Urinary bladder (tissue), 4 donors: Measurements from ENCODE around the gene NCKAP5. TPM values are rescaled to one million over a fixed set of nuclear protein-coding genes. Genes with fewer than 3 reads are reported as not detected.

Source experiments
- DNase-seq: peaks from one replicate; pipeline ENCODE4 v3.0.0-alpha.2; 2015; ENCODE audit errors: extremely low spot score
- H3K27ac ChIP-seq: one replicate; pipeline ENCODE4 v1.5.1; 2013; ENCODE audit warnings: low read depth, mild to moderate bottlenecking, moderate library complexity
- H3K36me3 ChIP-seq: one replicate; pipeline ENCODE4 v1.6.1; 2013; ENCODE audit warnings: mild to moderate bottlenecking, moderate library complexity; ENCODE audit not compliant: insufficient read depth
- H3K4me1 ChIP-seq: one replicate; pipeline ENCODE4 v1.6.1; 2013; ENCODE audit warnings: mild to moderate bottlenecking, moderate library complexity; ENCODE audit not compliant: insufficient read depth
- H3K4me3 ChIP-seq: one replicate; pipeline ENCODE4 v1.5.1; 2013; ENCODE audit warnings: low read depth, low read length
- WGBS: extraction: QIAGEN DNeasy Blood & Tissue Kit; methylation state at CpG from one replicate; pipeline ENCODE4 v1.1.7; 2013; 5-methylcytosine and 5-hydroxymethylcytosine counted together
- polyA plus RNA-seq: library from polyadenylated mRNA; stranded (reverse); fragments of 200-250 nt; gene quantifications from one replicate; pipeline ENCODE4 v1.2.3, GENCODE V29; 2013
- total RNA-seq: library from RNA; depleted of rRNA; stranded (reverse); fragments of >200 nt; gene quantifications from one replicate; pipeline ENCODE4 v1.2.3, GENCODE V29; 2014
- donor health status: healthy with polysubstance abuse.
- donor health status: healthy.

Gene NCKAP5
- total and polyA plus RNA-seq, 2 donors, result 0.32 to 14.4 TPM

DNA sequence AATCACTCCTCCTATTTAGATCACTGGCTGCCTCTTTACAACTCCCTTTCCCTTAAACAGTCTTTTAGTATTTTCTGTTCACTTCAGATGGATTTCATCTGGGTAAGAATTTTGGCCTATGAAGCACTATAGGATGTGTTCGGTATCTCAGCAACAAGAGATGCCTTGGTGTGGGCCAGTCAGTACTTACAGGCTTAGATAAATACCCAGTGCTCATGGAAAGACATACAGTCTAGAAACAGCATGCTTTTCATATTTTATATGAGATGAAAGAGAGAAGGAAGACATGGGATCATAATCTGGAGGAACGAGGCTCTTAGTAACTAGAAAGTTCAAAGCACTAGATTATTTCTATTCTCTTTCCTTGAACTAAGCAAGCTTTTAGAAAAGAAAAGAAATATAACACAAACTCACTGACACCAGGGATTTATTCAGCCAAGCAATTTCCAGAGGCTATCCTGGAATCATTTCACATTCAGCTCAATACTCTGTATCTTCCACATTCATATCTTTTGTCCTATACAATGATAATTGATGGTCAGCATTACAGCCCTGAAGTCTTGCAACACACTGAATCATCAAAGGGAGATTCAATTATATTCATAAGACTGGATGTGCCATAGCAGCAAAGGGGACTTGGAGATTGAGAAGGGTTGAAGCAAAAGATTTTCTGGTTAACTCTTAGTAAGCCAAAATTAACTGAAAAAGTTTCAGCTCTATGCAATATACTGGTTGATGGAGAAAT is 489.4 kb downstream of the NCKAP5 start:
- no peaks in the 10 kb centered on the region for H3K36me3 ChIP-seq
- no peak for DNase-seq
- no peak overlapping the region for H3K27ac ChIP-seq
- H3K4me1 ChIP-seq, result no peaks in the 10 kb centered on the region
- 77% methylated on average over 2 of the region's 2 CpGs for WGBS
- no peak overlapping the region for H3K4me3 ChIP-seq

DNA sequence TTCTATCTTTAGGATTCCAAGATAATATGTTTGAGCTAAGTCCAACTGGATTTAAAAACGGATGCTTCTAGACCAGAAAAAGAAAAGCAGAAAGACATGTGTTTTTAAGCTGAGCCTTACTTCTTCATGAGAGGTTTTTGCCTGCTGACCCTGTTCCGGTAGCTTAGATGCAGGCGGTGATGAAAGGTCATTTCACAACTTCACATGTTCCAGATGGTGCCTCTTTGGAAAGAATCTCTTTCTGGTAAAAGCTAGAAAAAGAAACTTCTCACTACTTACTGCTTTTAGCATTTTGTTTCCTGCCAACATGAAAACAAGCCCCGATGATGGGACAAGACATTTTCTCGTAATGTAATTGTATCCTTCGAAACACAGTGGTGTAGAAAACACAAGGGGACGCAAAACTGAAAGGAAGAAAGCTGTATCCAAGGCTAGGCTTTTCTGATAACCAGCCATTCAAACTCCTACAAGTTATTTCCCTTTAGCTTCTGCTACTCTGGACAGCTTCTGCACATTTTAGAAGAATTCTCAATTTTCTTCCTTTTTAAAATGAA is 490.9 kb downstream of the NCKAP5 start:
- DNase-seq, result peak; percentile 1
- H3K4me3 ChIP-seq, result no peak overlapping the region
- H3K36me3 ChIP-seq, result no peaks in the 10 kb centered on the region
- WGBS, result 34% methylated on average over 7 of the region's 7 CpGs
- no peak overlapping the region for H3K27ac ChIP-seq
- no peaks in the 10 kb centered on the region for H3K4me1 ChIP-seq

DNA sequence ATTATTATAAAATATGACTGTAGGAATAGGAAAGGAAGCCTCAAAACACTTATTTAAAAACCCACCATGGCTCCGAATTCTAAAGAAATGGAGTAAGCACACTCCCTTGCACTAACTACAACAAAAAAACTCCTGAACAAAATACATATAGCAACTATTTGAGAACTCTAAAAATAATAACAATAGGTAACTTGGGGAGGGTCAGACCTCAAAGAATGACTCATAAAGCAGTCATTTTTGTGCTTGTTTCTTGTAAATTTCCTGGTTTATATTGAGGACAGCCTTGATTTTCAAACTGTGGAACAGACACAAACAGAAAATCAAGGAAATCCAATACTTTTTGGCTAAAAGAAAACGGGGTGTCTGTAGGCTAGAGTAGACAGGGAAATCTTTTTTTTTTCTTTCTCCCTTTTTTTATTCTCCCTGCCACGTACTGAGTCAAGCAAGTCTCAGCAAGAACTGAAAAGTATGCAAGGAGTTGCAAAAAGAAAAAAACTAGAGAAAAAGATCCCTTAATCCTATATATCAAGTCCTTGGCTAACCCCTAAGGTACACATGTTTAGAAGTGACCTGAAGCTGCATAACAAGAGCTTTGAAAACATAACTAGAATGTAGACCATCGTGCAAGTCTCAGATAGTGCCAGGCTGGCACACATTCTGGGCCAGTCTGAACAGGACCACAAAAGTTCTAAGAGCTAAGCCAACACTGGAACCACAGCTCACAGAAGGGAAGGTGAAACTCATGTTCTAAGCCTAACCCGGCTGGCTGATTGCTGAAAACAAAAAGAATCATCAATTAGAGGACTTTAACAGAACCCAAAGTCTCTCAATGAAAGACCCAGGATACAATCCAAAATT is 495.2 kb downstream of the NCKAP5 start:
- H3K4me3 ChIP-seq, result no peak overlapping the region
- 68% methylated on average over 5 of the region's 5 CpGs for WGBS

DNA sequence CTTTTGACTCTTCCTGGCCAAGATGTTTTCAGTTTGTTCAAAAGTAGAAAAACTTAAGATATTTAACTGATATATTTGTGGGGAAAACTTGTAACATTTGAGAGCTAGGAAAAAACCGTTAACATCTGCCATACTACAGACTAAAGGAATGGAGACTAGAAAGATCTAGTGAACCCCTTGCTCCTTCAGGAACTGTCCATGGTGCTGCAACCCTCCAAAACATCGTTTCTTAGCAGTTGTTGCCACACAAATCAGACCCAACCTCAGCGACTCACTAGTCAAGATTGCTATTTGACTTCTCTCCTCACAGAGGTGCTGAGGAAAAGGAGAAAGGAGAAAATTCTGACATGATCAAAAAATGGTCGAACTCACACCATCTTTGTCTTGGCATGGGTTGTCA is 504.5 kb downstream of the NCKAP5 start:
- DNase-seq, result no peak
- 16% methylated on average over 4 of the region's 4 CpGs for WGBS
- H3K4me3 ChIP-seq, result no peak overlapping the region

More for the DNA sequence above, 495.2 kb downstream of the NCKAP5 start:
- Histone ChIP-seq H3K27ac (no peak overlapping the region), H3K36me3 (no peaks in the 10 kb centered on the region), H3K4me1 (no peaks in the 10 kb centered on the region)
- DNase-seq, result no peak

DNA sequence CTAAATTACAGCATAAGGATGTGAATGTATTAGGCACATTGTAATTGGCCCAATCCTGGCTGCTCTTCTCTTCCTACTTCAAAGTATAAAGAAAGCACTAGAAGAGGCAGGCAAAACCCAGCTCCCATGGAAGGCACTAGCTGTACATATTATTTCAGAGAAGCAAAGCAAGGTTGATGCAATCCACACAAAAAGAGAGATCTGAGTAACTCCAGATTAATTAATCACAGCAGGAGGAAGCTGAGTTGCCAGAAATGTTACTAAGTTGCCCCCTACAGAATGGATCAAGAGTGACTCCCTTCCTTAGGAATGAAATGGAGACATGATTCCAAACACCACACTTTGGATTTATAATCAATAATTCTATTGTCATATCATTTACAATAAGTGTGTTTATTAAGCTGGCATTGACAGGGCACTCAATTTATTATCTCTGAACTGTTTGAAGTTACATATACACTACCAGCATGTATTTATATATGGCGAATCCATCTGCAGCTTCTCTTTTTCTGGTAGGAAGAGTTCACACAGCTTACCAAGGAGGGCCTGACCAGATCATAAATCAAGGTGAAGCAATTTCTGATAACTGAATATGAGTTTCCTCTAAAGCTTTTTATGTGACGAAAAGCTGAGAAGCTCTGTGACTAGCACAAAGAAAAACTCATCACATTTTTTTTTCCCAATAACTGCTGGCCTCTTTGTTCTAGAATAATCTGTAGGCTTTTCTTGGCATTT is 505.2 kb downstream of the NCKAP5 start:
- 82% methylated on average over 2 of the region's 2 CpGs for WGBS
- Histone ChIP-seq H3K27ac (no peak overlapping the region), H3K36me3 (no peaks in the 10 kb centered on the region), H3K4me3 (no peak overlapping the region), H3K4me1 (no peaks in the 10 kb centered on the region)
- no peak for DNase-seq

More for the DNA sequence above, 504.5 kb downstream of the NCKAP5 start:
- Histone ChIP-seq H3K4me1 (no peaks in the 10 kb centered on the region), H3K36me3 (no peaks in the 10 kb centered on the region), H3K27ac (no peak overlapping the region)

DNA sequence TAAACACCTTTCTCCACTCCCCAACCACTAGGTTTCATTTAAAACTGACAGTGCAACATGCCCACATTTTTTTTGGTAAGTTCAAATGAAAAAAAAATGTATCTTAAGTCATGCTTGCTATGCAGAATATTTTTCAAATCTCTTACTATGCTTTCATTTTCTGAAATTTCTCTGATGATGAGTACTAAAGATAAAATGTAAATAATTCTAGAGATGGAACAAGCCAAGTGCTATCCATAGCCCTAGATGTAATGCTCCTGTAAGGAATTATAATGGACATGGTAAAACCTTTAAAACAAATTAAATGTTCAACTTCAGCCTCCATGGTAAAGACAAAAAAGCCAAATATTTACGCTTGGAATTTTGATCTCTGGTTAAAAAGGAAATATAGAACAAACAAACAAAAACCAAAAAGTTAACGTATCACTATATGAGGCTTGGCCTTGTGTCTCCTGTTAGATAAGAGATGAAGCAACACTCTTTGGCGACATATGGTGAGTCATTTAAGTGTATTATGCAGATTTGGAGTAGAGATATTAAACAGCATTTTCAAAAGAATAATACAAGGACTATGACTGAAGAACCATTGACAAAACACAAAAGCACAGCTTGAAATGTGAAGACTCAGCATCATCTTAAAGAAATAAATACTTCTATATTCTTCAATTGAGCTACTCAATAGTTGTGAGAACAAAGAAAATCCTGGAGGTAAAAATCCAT is 506.2 kb downstream of the NCKAP5 start:
- WGBS, result 73% methylated on average over 3 of the region's 3 CpGs
- Histone ChIP-seq H3K4me1 (no peaks in the 10 kb centered on the region), H3K36me3 (no peaks in the 10 kb centered on the region), H3K27ac (no peak overlapping the region), H3K4me3 (no peak overlapping the region)
- DNase-seq, result no peak

DNA sequence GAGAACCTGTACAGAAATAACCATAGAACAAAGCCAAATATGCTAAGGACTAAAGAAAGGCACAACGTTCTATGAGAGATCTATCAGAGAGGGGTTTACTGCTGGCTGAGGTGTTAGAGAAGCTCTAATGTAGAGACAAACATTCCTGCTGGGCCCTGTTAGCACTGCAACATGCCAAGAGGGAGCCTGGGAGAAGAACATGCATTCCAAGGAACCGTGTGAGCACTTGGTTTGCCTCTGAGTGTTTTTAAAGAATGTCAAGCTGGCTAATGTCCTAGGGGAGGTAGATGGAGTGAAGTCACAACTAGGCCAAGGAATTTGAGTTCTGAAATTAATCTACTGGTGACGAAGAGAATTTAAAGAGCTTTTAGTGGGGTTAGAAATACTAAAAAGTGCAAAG is 514.0 kb downstream of the NCKAP5 start:
- 33% methylated on average over 3 of the region's 3 CpGs for WGBS
- Histone ChIP-seq H3K4me3 (no peak overlapping the region), H3K36me3 (no peaks in the 10 kb centered on the region), H3K4me1 (no peaks in the 10 kb centered on the region), H3K27ac (no peak overlapping the region)
- DNase-seq, result no peak

DNA sequence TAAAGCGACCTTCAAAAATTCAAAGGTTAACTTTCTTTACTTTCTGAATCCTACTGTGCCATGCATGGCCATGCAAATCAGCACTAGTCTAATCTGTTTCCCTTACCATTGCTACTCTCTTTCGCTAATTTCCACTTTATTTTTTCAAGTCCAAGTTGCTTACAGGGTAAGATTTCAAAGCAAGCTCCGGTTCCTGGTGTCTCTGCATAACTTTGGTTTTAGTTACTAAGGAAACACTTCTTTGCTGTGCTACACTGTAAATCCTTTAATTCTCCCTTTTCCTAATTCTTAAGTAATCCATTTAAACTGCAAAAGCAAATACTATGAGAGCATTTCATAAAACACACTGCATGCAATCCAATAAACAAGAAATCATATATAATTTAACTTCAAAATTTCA is 514.7 kb downstream of the NCKAP5 start:
- DNase-seq, result no peak
- Histone ChIP-seq H3K4me1 (no peaks in the 10 kb centered on the region), H3K4me3 (no peak overlapping the region), H3K27ac (no peak overlapping the region), H3K36me3 (no peaks in the 10 kb centered on the region)
- 68% methylated on average over 3 of the region's 3 CpGs for WGBS

DNA sequence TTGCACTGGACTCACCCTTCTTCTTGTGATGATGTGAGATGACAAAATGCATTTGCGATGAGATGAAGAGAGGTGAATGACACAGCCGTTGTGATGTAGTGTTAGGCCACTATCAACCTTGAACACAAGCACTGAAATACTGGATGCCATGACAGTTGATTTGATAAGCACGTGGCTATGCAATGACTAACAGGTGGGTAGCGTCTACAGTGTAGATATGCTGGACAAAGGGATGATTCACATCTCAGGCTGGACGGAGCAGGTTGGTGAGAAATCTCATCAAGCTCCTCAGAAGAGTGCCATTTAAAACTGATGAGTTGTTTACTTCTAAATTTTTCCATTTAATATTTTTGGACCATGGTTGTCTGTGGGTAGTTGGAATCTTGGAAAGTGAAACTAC is 522.5 kb downstream of the NCKAP5 start:
- no peaks in the 10 kb centered on the region for H3K4me1 ChIP-seq
- no peak overlapping the region for H3K4me3 ChIP-seq
- no peak for DNase-seq

DNA sequence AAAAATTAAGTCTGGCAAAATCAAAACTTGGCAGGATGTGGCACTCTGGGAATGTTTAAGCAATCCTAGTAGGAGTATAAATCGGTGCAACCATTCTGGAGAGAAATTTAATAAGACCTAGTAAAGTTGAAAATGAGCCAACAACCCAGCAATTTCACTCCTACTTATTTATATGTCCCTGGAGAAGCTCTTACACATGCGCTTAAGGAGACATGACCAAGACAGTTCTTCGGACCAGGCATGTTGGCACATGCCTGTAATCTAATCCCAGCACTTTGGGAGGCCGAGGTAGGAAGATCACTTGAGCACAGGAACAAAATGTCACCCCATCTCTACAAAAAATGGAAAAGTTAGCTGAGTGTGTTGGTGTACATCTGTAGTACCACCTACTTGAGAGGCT is 523.7 kb downstream of the NCKAP5 start:
- H3K27ac ChIP-seq, result no peak overlapping the region
- H3K36me3 ChIP-seq, result no peaks in the 10 kb centered on the region
- H3K4me3 ChIP-seq, result no peak overlapping the region
- WGBS, result 84% methylated on average over 4 of the region's 4 CpGs
- H3K4me1 ChIP-seq, result no peaks in the 10 kb centered on the region
- DNase-seq, result no peak

More for the DNA sequence above, 522.5 kb downstream of the NCKAP5 start:
- WGBS, result 88% methylated on average over 5 of the region's 5 CpGs
- no peak overlapping the region for H3K27ac ChIP-seq
- H3K36me3 ChIP-seq, result no peaks in the 10 kb centered on the region

DNA sequence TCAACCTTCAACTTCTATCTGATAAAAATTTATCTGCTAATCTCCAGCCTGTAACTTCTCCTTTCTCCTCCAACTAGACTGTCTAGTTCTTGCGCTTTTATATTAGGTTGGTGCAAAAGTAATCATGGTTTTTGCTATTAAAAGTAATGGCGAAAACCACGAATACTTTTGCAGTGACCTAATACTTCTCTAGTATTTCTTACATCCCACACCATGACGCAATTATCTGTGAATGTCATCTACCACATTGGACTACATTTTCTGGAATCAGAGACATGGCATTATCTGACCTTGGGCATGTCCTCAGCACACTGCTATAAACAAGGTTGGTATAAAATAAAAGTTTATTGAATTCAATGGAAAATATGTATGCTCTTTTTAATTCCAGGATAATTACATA is 528.1 kb downstream of the NCKAP5 start:
- Histone ChIP-seq H3K36me3 (no peaks in the 10 kb centered on the region), H3K4me1 (no peaks in the 10 kb centered on the region), H3K27ac (no peak overlapping the region), H3K4me3 (no peak overlapping the region)
- WGBS, result 79% methylated on average over 4 of the region's 4 CpGs
- no peak for DNase-seq

DNA sequence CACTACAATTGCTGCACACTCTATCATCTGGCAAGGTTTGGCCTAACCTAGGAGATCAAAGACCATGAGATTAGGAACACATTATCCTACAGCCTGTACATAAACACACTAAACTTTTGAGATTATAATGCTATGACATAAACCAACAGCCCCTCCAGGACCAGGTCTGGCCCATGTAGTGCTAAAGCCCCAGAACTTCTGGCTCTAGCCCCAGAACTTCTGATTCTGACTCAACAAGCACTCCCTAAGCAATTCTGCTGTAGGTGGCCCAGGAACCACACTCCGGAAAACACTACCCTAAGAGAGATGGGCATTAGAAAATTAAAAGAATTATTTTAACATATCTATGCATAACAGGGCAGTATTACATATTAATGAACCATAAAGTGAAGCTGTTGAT is 528.7 kb downstream of the NCKAP5 start:
- Histone ChIP-seq H3K4me3 (no peak overlapping the region), H3K27ac (no peak overlapping the region), H3K4me1 (no peaks in the 10 kb centered on the region), H3K36me3 (no peaks in the 10 kb centered on the region)
- WGBS, result 81% methylated on average over 1 of the region's 1 CpG
- DNase-seq, result no peak
